GM18873 (cell line): Measurements from ENCODE around the gene CDT1.

Experiments
- ATAC-seq: cut with Tn5 transposase; IDR thresholded peaks from one replicate; pipeline ENCODE4 v1.9.1; 2021; ENCODE audit warnings: mild to moderate bottlenecking, moderate library complexity, moderate number of reproducible peaks; ENCODE audit not compliant: unreplicated experiment, low FRiP score

The CDT1 gene

GRCh38 chr16:88804173-88804551 lies 573 bp downstream of the CDT1 start:
- ATAC-seq: no peak

GRCh38 chr16:88804552-88805339 lies 1.2 kb downstream of the CDT1 start:
- no peak for ATAC-seq

- ATAC-seq: no peak
Measured at GRCh38 chr16:88805340-88805715, 1.7 kb downstream of the CDT1 start.

- ATAC-seq: no peak
Measured at GRCh38 chr16:88805887-88806393, 2.4 kb downstream of the CDT1 start.

- no peak for ATAC-seq
Measured at GRCh38 chr16:88806491-88807111, 3.0 kb downstream of the CDT1 start.

GRCh38 chr16:88807142-88807625 lies 3.6 kb downstream of the CDT1 start:
- ATAC-seq: no peak

- no peak for ATAC-seq
Measured at GRCh38 chr16:88807626-88808453, 4.3 kb downstream of the CDT1 start.

GRCh38 chr16:88809068-88809675 lies 5.6 kb downstream of the CDT1 start:
- no peak for ATAC-seq

- no peak for ATAC-seq
Measured at GRCh38 chr16:88809676-88810165, 6.1 kb downstream of the CDT1 start.

GRCh38 chr16:88810166-88810911 lies 6.8 kb downstream of the CDT1 start:
- ATAC-seq: no peak

- peak; percentile 39 for ATAC-seq
Measured at GRCh38 chr16:88810912-88811768, 7.6 kb downstream of the CDT1 start.

GRCh38 chr16:88811769-88812512 lies 8.4 kb downstream of the CDT1 start, which contains the start of gene APRT:
Gene APRT, minus strand, starts transcription at chr16:88811928. Its CDS starts 29 bp downstream, at chr16:88811899.
- peak; percentile 56 for ATAC-seq

GRCh38 chr16:88812513-88813268 lies 9.1 kb downstream of the CDT1 start:
- no peak for ATAC-seq

- no peak for ATAC-seq
Measured at GRCh38 chr16:88813269-88814143, 9.9 kb downstream of the CDT1 start.

- ATAC-seq: no peak
Measured at GRCh38 chr16:88814144-88814502, 10.5 kb downstream of the CDT1 start.

- ATAC-seq: no peak
Measured at GRCh38 chr16:88815227-88815626, 11.6 kb downstream of the CDT1 start.
